GM21825 (cell line): ENCODE results near the gene EPHA6.
"Not testable (repeated sequence)": the region's sequence is repeated elsewhere in the genome, so short reads cannot be mapped to it uniquely, and the experiment has no call there.

ENCODE experiments used
- ATAC-seq: cut with Tn5 transposase; IDR thresholded peaks from one replicate; pipeline ENCODE4 v1.9.1; 2021; ENCODE audit warnings: mild to moderate bottlenecking, moderate library complexity; ENCODE audit not compliant: unreplicated experiment

Gene EPHA6

DNA sequence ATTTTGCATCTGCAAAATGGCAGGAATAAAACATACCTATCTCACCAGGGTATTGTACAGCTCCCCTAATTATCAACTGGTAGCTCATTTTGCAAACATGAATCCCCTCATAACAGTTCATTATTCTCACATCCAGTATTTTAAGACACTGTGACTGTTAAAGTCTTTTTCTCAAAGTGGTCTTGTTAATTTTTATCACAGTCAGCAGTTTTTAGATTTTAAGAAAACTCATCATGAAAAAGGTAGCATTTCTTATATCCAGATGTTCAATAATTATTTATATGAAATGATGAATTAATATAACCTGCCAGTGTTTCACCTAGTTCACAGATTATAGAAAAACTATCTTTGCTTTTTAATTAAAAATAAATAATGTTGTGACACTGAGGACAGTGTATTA, 595.2 kb downstream of the EPHA6 start:
- no peak for ATAC-seq

DNA sequence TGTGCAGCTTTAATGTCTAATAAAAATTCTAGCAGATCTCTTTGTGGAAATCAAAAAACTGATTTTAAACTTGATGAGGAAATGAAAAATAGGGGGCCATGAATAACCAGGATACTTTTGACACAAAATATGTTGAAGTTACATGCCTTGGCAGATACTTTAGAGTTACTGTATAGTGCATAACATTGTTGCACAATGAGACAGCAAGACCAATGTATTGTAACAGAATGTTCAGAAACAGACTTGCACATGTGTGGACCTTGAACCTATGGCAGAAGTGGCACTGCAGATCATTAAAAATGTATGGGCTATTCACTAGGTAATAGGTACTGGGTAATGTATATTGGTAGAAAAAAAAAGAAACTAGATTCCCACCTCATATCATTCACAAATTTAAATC, 607.2 kb downstream of the EPHA6 start:
- ATAC-seq: no peak

DNA sequence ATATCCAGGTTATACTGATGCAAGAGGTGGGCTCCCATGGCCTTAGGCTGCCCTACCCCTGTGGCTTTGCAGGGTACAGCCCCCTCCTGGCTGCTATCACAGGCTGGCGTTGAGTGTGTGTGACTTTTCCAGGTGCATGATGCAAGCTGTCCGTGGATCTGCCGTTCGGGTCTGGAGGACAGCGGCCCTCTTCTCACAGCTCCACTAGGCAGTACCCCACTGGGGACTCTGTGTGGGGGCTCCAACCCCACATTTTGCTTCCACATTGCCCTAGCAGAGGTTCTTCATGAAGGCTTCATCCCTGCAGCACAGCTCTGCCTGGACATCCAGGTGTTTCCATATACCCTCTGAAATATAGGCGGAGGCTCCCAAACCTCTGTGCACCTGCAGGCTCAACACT, 610.6 kb downstream of the EPHA6 start:
- ATAC-seq: no peak

DNA sequence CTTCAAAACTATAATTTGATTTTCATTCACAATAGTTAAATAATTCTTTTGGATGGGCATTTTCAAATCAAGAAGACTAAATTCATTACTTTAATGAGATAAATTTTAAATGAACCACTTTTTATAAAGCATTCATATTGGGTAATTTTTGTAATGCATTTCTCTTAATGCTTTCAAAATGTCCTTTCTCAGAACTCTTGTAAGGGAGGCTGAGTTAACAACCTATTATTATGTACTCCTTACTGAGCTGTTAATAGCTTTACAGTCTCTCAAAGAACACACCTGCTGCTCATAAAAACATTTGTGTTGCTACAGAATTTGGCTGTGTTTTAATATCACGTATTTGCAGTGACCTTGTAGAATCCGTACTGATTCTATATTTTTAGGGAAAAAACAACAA, 616.2 kb downstream of the EPHA6 start:
- ATAC-seq: no peak

DNA sequence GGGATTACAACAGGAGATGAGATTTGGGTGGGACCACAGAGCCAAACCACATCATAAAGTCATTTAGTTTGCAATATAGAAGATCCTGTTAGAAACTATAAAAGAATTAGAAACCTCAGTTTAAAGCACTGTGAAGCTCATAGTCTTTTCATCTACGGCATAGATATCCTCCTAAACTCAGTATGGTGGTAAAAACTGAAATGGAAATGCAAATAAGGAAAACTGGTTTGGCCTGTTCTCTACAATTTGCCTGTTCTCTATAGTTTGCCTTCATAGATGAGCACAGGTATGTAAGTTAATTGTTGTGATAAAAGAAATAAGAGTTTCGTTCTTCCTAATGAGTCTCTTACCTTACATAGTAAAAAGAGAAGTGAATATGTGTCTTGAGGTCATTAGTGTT, 618.5 kb downstream of the EPHA6 start:
- ATAC-seq: no peak

DNA sequence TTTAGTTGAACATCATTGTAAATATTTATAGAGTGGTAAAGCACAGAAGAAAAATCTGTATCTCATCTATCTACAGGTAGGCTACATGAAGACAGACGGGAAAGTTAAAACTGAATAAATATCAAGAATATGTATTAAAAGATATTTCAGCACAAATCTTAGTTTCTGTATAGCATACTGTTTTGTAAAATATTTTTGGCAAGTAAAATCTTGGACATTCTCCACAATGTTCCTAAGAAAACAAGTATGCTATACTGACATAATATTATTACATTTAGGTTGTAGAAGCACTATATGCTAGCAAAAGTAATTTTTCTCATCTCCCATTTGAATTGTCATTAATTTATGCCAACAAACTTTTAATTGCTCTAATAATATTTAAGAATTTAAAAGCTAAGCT, 623.7 kb downstream of the EPHA6 start:
- no peak for ATAC-seq

DNA sequence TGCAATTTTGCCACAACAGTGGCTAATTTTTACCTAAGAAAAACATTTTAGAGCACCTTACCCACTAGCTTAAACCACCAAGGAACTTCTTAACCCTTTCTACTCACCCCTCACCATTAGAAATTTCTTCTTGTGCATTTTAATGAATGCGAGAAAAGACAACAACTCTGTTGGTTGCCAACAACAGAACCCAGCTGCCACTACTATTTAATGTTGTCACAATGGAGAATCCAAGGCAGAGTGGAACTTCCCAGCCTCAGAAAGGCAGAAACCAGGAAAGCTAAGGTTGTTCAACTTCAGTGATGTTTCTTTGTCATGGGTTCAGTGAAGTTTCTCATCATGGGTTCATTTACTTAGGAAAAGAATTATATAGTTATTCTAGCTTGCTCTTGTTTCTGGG, 625.0 kb downstream of the EPHA6 start:
- no peak for ATAC-seq

DNA sequence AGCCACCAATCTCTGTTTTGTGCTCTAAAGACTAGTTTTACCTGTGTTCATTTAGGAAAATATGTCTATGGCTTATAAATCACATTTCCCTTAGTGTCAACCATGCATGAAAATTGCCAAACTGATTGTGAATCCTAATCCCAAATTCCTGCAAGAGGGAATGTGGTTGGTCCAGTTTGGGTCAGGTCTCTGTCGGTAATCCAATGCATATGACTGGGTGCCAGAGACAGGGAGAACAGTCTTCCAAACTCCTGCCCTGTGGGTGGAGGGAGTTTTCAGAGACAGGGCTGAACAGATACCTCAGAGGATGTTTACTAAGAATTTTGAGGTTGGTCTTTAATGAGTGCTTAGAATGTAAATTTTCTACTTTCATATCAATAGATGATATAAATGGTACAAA, 649.6 kb downstream of the EPHA6 start:
- ATAC-seq: no peak

DNA sequence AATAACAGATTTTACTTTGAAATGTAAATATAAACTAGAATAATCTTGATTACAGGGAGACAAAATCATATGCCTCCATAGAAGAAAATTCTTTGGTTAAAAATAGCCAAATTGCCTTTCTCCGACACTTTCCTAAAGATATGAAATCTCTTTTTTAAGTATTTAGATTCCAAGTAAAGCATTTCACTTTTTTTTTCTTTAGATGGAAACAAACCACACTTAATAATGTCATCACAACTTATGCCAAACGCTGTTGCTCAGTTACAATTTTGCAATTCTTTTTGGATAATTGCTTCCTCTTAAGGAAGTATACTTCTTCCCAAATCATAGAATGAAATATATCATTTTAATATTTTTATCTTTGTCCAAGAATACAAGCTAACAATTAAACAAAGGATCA, 656.1 kb downstream of the EPHA6 start:
- no peak for ATAC-seq

DNA sequence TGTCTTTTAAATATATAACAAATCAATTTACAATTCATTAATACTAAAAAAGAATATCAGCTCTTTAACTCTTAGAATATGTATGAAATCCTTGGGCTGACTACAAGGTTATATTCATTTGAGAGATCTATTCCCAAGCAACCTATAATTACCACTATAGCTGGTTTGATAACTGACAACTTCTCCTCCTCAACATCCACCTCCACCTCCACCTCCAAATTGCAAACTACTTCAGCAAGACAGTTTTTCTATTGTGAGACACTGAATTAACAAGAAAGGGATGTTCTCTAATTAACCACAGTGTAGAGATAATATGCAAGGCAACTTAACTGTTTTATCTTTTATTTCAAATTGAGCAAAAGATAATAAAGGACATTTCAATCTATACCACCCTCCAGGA, 665.3 kb downstream of the EPHA6 start:
- no peak for ATAC-seq

DNA sequence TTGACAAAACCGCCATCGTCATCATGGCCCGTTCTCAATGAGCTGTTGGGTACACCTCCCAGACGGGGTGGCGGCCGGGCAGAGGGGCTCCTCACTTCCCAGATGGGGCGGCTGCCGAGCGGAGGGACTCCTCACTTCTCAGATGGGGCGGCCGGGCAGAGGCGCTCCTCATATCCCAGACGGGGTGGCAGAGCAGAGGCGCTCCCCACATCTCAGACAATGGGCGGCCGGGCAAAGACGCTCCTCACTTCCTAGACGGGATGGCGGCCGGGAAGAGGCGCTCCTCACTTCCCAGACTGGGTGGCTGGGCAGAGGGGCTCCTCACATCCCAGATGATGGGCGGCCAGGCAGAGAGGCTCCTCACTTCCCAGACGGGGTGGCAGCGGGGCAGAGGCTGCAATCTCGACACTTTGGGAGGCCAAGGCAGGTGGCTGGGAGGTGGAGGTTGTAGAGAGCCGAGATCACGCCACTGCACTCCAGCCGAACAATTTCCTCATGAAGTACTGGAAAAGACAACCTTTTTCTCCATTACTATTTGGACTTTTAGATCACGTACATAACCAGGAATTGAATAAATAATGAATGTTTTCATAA, 666.4 kb downstream of the EPHA6 start:
- ATAC-seq: not testable (repeated sequence)

DNA sequence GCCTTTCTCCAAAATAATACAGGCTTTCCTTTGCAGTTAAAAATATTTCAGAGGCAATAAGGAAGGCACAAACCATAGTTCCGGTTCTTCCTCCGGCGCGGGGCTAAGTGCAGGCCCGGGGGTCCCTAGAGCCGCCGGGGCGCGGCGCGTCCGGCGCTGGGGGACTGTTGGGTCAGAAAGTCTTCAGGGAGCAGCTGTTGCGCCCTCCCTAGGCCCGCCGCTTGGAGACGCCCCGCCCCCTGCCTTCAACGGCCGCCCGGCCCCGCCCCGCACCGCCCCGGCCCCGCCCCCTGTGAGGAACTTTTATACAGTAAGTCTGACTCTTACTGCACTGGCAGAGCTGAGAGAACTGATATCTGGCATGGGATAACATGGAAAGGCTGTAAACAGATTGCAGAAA, 667.0 kb downstream of the EPHA6 start:
- ATAC-seq: no peak

DNA sequence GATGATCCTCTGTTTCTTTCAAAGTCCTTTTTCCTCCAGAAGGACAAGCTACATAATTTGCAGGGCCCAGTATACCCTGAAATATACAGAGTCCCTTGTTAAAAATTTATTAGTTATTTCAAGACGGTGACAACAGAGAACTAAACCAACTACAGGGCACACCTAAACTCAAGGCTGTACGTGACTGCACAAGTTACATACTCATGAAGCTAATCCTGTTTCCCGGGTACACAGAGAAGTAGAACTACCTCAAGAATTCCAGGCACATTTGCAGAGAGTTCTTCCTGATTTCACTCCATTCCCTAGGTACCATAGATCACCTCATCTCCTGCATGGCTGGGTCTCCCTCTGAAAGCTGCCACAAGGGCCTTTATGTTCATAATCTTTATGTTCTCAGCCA, 670.8 kb downstream of the EPHA6 start:
- no peak for ATAC-seq

DNA sequence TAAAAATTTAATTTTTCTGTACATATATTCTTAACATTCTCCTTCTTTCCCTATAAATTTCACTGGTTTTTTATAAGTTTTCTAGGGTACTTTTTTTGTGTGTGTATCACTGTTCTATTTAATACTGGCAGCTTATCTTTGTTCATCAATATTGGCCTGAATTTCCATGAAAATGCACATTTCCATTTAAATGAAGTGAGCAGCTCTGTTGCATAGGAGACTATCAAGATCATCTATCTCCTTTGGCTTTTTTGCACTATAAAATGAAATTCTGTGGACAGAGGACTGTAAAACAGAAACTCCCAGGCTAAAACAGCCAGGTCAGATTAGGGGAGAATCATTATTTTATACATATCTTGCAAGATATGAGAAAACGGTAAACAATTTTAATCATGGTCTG, 673.2 kb downstream of the EPHA6 start:
- ATAC-seq: no peak

DNA sequence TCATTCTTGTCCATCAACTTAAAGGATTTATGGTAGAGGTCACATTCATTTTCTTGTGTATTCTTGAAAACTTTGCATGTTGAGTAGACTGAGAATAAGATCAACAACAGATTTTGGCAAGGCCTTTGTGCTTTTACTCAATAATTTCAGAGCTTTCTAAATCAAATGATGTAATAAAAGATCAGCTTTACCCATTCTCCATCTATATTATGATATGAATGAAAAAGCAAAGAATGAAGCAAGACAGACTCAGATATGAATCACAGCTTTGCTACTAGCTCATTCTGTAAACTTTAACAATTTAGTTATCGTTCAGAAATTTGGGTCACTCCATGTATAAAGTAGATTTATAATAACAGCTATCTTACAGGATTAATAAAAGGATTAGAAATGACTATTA, 674.3 kb downstream of the EPHA6 start:
- ATAC-seq: no peak

DNA sequence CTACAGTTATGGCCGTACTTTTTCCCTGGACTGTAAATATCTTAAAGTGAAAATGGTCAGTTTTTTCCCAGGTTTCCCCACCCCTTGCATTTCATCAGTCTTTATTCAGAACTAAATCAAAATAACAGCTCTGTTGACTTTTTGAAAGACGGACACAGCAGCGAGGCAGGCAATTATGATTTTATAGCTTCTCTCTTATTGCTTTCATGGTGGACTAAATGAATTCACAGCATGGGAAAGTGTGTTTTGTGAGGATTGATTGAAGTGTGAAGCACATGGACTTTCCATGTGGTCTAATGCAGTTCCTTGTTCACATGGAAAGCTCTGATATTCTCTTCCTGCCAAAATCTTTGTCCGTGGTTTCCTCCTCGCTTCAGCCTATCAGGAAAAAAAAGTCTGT, 681.5 kb downstream of the EPHA6 start:
- no peak for ATAC-seq

DNA sequence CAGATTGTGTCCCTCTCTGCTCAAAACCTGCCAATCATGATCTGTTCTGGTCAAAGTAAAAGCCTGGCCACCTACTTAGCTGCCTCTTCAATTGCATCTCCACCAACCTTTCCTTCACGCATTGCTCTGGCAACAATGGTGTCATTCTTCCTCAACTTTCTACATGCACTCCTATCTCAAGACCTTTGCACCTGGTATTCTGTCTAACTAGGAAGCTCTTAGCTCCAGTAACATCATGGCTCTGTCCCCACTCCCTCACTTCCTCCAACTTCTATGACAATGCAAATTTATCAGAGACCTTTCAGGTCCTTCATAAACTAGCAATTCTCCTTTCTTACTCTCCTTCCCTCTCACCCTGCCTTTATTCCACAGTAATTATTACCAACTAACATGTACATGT, 682.7 kb downstream of the EPHA6 start:
- ATAC-seq: no peak

DNA sequence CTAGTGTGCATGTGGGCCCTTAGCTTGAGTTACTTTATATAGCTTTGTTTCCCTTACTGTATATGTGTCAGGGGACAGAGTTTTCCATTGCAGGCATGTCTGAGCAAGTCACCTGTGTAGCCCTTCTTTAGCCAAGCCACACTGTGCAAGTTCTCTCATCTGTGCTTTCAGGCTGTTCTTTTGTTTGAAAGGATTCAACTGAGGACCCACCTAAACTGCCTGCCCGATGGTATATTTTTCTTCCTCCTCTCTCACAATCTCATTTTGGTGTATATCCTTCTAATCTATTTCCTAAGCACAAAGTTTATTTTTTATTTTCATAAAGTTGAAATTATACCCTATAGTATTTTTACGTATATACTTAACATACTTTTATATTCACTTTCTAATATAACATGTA, 690.1 kb downstream of the EPHA6 start:
- no peak for ATAC-seq

DNA sequence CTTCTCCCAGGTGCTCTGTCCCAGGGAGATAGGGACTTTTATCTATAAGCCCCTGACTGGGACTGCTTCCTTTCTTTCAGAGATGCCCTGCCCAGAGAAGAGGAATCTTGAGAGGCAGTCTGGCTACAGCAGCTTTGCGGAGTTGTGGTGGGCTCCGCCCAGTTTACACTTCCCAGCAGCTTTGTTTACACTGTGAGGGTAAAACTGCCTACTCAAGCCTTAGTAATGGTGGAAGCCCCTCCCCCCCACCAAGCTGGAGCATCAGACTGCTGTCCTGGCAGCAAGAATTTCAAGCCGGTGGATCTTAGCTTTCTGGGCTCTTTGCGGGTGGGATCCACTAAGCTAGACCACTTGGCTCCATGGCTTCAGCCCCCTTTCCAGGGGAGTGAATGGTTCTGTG, 696.4 kb downstream of the EPHA6 start:
- ATAC-seq: no peak

DNA sequence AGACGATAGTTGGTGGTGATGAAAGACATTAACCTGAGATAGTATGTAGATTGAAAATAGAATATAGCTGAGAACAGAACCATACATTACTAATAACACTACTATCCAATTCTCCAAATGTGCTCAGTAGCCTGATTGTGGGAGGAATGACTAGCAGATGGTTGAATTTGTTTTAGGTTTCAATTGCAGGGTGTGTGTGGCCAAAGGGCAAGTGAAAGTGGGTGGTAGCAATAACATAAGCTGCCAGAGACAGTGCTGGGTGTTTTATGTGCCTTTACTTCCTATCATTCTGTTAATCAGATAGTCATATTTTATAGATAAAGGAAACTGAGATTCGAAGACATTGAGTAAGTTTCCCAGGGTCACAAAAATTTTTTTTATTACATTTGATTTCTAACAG, 700.7 kb downstream of the EPHA6 start:
- ATAC-seq: no peak

DNA sequence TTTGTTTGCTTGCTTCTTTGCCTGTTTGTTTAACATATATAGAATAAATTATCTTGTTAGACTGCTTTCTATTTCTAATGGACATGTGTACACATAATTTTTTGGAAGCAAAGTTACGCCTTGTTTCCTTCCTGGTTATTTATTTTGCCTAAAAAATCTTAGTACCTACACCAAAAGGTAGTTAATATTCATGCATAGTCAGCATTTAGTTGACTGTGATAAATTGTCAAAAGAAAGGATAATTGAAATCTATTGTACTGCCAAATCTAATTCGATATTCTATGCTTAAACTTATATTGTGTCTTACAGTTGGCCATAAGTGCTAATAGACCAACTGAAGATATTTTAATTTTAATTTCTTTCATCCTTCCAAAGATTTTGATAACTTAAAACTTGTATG, 716.3 kb downstream of the EPHA6 start:
- no peak for ATAC-seq

DNA sequence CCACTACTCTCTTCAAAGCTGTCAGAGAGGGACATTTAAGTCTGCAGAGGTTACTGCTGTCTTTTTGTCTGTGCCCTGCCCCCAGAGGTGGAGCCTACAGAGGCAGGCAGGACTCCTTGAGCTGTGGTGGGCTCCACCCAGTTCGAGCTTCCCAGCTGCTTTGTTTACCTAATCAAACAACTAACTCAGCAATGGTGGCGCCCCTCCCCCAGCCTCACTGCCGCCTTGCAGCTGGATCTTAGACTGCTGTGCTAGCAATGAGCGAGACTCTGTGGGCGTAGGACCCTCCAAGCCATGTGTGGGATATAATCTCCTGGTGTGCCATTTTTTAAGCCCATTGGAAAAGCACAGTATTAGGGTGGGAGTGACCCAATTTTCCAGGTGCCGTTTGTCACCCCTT, 733.2 kb downstream of the EPHA6 start:
- ATAC-seq: not testable (repeated sequence)

DNA sequence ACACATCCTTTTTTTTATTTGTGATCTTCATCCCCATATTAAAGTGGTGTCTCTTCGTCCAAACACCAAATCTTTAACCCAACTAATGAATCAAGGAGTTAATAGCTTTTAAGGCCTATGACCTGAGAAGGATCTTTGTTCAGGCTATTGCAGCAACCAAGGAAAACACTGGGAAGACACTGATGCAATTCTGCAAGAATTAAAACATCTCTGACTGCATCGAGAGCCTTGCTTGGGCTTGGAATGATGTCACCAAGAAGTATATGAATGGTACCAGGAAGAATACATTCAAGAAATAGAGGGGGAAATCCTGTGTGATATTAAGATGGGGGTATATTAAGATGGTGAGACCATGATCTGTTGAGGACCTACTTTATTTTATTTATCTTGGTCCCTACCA, 736.0 kb downstream of the EPHA6 start:
- no peak for ATAC-seq

DNA sequence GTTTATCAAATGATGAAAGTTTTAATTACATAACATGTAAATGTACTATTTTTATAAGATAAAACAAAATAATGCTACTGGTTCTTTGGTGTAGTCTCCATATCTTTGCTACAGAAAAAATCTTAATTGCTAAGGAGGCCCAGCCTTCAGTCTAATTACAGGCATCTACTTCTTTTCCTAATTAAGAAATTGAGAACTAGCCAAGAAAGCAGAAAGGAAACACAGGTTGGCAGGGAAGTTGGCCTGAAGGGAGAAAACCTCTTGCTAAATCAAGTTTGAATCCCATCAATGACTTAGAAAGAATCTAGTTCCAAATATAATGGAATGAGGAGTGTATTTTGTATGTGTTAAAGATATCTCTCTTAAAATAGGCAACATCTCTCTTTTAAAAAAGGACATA, 737.8 kb downstream of the EPHA6 start:
- ATAC-seq: no peak
